Endothelial cell of umbilical vein (primary cell): Measurements from ENCODE around the gene CTSA. TPM values are rescaled to one million over a fixed set of nuclear protein-coding genes. Genes with fewer than 3 reads are reported as not detected.

ENCODE experiments used
- BruUV-seq: library from RNA; stranded (reverse); fragments of 400-500 nt; replicated peaks from 2 replicates; lab custom pipeline; 2021; lab: Mats Ljungman, UMichigan
- CTCF ChIA-PET: fragments of 300-600, 350-600 bp; sonication (Branson Sonifier 250); formaldehyde crosslinking; loops from one replicate; lab custom pipeline; 2021; ENCODE audit warnings: antibody characterized with exemption, inconsistent platforms; lab: Charles Lee
- POLR2A ChIA-PET: fragments of 300-600, 350-600 bp; sonication (Branson Sonifier 250); formaldehyde crosslinking; loops from one replicate; lab custom pipeline; 2021; ENCODE audit warnings: antibody characterized with exemption, inconsistent platforms; lab: Charles Lee
- DNase-seq: peaks from one replicate; pipeline ENCODE4 v3.0.0-alpha.2; 2011; ENCODE audit warnings: low read depth, low spot score
- FAIRE-seq: peaks from 2 replicates; lab custom pipeline; 2011; peaks lifted over from hg19 to GRCh38; lab: Jason Lieb, UNC
- H2AFZ ChIP-seq: 2 replicates; pipeline ENCODE4 v1.6.0; 2012; ENCODE audit warnings: low read depth, low read length, control low read depth, inconsistent platforms
- H3K27ac ChIP-seq: 2 replicates; pipeline ENCODE4 v1.5.1; 2011; ENCODE audit warnings: low read depth, mild to moderate bottlenecking, control low read depth, low read length, moderate library complexity; ENCODE audit not compliant: insufficient read depth
- H3K27me3 ChIP-seq, 2 experiments: 2 replicates each; pipeline versions ENCODE4 v1.6.0 to v1.6.1; 2011; ENCODE audit warnings: low read length in 2 of 2, mixed read lengths in 1 of 2; ENCODE audit not compliant: control insufficient read depth in 2 of 2, insufficient read depth in 2 of 2
- H3K36me3 ChIP-seq, 2 experiments: 2 replicates in 1 of 2; 3 replicates in 1 of 2; pipeline ENCODE4 v1.5.1; 2011; ENCODE audit warnings: low read length in 2 of 2, mild to moderate bottlenecking in 1 of 2, moderate library complexity in 1 of 2; ENCODE audit not compliant: control insufficient read depth in 2 of 2, insufficient read depth in 2 of 2; ENCODE audit errors: extremely low read depth in 1 of 2
- H3K4me1 ChIP-seq: 3 replicates; pipeline ENCODE4 v1.5.1; 2011; ENCODE audit warnings: mild to moderate bottlenecking, low read length; ENCODE audit not compliant: control insufficient read depth, insufficient read depth; ENCODE audit errors: extremely low read depth
- H3K4me2 ChIP-seq: 2 replicates; pipeline ENCODE4 v1.6.1; 2011; ENCODE audit warnings: low read length, control low read depth, mixed read lengths; ENCODE audit not compliant: insufficient read depth
- H3K4me3 ChIP-seq, 3 experiments: fragments of 200-600 bp in 1 of 3; sonication (generic), shearing (Covaris generic) in 1 of 3; replicated peaks in 1 of 3; 2 replicates each; pipeline ENCODE4 v1.5.1; 2011 to 2016; ENCODE audit warnings: control low read depth in 3 of 3, low read length in 3 of 3, mild to moderate bottlenecking in 2 of 3, inconsistent platforms in 1 of 3, low read depth in 1 of 3, moderate library complexity in 1 of 3; ENCODE audit not compliant: insufficient read depth in 1 of 3
- H3K79me2 ChIP-seq: 2 replicates; pipeline ENCODE4 v1.6.0; 2012; ENCODE audit warnings: low read length, inconsistent platforms; ENCODE audit not compliant: control insufficient read depth, insufficient read depth
- H3K9ac ChIP-seq: replicated peaks from 2 replicates; pipeline ENCODE3; 2011; ENCODE audit warnings: low read length, control low read depth; ENCODE audit not compliant: insufficient read depth; ENCODE audit errors: extremely low read depth
- H3K9me1 ChIP-seq: replicated peaks from 3 replicates; pipeline ENCODE4 v1.6.0; 2011; ENCODE audit warnings: mild to moderate bottlenecking, low read length; ENCODE audit not compliant: control insufficient read depth, insufficient read depth; ENCODE audit errors: extremely low read depth
- H3K9me3 ChIP-seq: replicated peaks from 2 replicates; pipeline ENCODE4 v1.5.1; 2012; ENCODE audit warnings: low read length, inconsistent platforms; ENCODE audit not compliant: control insufficient read depth, insufficient read depth
- H4K20me1 ChIP-seq: replicated peaks from 2 replicates; pipeline ENCODE3; 2011; ENCODE audit warnings: mild to moderate bottlenecking, low read length; ENCODE audit not compliant: control insufficient read depth, insufficient read depth; ENCODE audit errors: extremely low read depth
- FOS ChIP-seq: IDR thresholded peaks from 2 replicates; pipeline ENCODE4 v1.6.1; 2011; ENCODE audit warnings: mild to moderate bottlenecking, low read length, moderate library complexity, borderline replicate concordance; ENCODE audit not compliant: insufficient read depth
- GATA2 ChIP-seq: IDR thresholded peaks from 2 replicates; pipeline ENCODE4 v1.7.0; 2011; ENCODE audit warnings: low read depth, mild to moderate bottlenecking, moderate library complexity, mixed read lengths, low read length; ENCODE audit not compliant: insufficient read length, insufficient read depth
- JUN ChIP-seq: IDR thresholded peaks from 2 replicates; pipeline ENCODE4 v1.6.1; 2011; ENCODE audit warnings: borderline replicate concordance, low read depth; ENCODE audit not compliant: insufficient read length, insufficient read depth
- POLR2A ChIP-seq: IDR thresholded peaks from 2 replicates; pipeline ENCODE4 v1.6.1; 2012; ENCODE audit warnings: low read depth, mild to moderate bottlenecking, control low read depth, low read length
- POLR2AphosphoS5 ChIP-seq: IDR thresholded peaks from 2 replicates; pipeline ENCODE4 v1.6.1; 2012; ENCODE audit warnings: low read depth, mild to moderate bottlenecking, control low read depth, low read length, moderate library complexity; ENCODE audit not compliant: insufficient read depth
- dilution Hi-C: fragments of 300-500 bp; cut with MboI; formaldehyde crosslinking; loops from one replicate; pipeline ENCODE4 v1.15.0; 2019; ENCODE audit warnings: low sequenced_read_pairs; ENCODE audit not compliant: extremely low pct_ligation_motif_present
- intact Hi-C: fragments of 100-400 bp; cut with micrococcal nuclease; formaldehyde crosslinking; loops from one replicate; pipeline ENCODE4 v1.10.0; 2022
- polyA plus RNA-seq, 4 experiments: library from polyadenylated mRNA; depleted of rRNA in 3 of 4; stranded (reverse) in 3 of 4; unstranded in 1 of 4; fragments of >200 nt; gene quantifications; 2 replicates each; pipeline versions ENCODE4 v1.2.1 to v1.2.3, GENCODE V29; 2011 to 2012; ENCODE audit warnings: missing spikeins in 1 of 4
- total RNA-seq: library from RNA; stranded (reverse); gene quantifications from 2 replicates; pipeline ENCODE4 v1.2.3, GENCODE V29; 2021
- TF ChIP-seq, protein P1 (sequence below): IDR thresholded peaks from 2 replicates; pipeline ENCODE4 v1.6.1; 2011; ENCODE audit not compliant: insufficient read depth, insufficient read length
- TF ChIP-seq, protein P2 (sequence below), 2 donors: IDR thresholded peaks; 1 replicate in 1 of 2; 2 replicates in 1 of 2; pipeline ENCODE4 v1.5.1; 2011; ENCODE audit warnings: low read length in 2 of 2, mild to moderate bottlenecking in 2 of 2, moderate library complexity in 2 of 2, control low read depth in 1 of 2, inconsistent platforms in 1 of 2, low read depth in 1 of 2; ENCODE audit not compliant: insufficient read depth in 1 of 2; ENCODE audit errors: extremely low read depth in 1 of 2

Gene CTSA
- total and polyA plus RNA-seq, 2 donors (not counting 3 experiments of a cell fraction or from before 2014, with no cell fraction given) = 169 to 409 TPM

DNA sequence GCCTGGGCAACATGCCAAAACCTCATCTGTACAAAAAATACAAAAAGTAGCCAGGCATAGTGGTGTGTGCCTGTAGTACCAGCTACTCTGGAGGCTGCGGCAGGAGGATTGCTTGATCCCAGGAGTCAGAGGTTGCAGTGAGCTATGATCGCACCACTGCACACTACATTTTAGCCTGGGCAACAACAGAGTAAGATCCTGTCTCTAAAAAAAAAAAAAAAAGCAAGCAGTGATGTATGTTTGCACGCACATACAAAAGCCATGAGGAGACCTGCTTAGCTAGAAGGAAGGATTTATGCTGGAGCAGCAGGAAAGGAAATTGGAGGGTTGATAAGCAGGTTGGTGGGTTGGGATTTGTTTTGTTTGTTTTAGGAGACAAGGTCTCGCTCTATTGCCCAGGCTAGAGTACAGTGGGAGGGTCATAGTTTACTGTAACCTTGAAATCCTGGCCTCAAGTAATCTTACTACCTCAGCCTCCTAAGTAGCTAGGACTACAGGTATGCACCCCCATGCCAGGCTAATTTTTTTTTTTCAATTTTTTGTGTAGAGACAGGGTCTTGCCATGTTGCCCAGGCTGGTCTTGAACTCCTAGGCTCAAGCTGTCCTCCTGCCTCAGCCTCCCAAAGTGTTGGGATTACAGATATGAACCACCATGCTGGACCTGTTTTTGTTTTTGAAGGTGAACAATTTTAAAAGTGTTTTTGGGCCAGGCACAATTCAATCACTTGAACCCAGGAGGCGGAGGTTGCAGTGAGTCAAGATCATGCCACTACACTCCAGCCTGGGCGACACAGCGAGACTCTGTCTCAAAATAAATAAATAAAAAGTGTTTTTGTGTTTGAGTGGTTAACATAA, 29.7 kb upstream of the CTSA start:
- Histone ChIP-seq H4K20me1 (no peaks in the 10 kb centered on the region), H3K9ac (no peak overlapping the region), H3K79me2 (peaks cover 3% of the 10 kb centered on the region), H3K4me2 (no peak overlapping the region), H3K9me1 (no peaks in the 10 kb centered on the region), H3K27ac (no peak overlapping the region), H3K4me1 (peaks cover 10% of the 10 kb centered on the region), H3K4me3 (no peak overlapping the region), H3K27me3 (no peaks in the 10 kb centered on the region), H2AFZ (no peak overlapping the region), H3K36me3 (no peaks in the 10 kb centered on the region), H3K9me3 (no peaks in the 10 kb centered on the region)
- intact Hi-C loops = no loop called here
- peak; percentile 83 for FAIRE-seq
- CTCF ChIA-PET = interaction anchor here (0.7 to 1.4 kb wide), 3 partner anchors 24 to 73 kb away, joined by 3 to 4 read pairs (median 3); partner anchors contain the start of gene PCIF1
- DNase-seq = no peak
- dilution Hi-C loops = no loop called here
- no TSS peak for BruUV-seq
- TF ChIP-seq POLR2AphosphoS5 (no peak), GATA2 (no peak), JUN (no peak), POLR2A (no peak), FOS (no peak)
- TF ChIP-seq, protein P1, sequence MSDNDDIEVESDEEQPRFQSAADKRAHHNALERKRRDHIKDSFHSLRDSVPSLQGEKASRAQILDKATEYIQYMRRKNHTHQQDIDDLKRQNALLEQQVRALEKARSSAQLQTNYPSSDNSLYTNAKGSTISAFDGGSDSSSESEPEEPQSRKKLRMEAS = no peak
- TF ChIP-seq, protein P2, sequence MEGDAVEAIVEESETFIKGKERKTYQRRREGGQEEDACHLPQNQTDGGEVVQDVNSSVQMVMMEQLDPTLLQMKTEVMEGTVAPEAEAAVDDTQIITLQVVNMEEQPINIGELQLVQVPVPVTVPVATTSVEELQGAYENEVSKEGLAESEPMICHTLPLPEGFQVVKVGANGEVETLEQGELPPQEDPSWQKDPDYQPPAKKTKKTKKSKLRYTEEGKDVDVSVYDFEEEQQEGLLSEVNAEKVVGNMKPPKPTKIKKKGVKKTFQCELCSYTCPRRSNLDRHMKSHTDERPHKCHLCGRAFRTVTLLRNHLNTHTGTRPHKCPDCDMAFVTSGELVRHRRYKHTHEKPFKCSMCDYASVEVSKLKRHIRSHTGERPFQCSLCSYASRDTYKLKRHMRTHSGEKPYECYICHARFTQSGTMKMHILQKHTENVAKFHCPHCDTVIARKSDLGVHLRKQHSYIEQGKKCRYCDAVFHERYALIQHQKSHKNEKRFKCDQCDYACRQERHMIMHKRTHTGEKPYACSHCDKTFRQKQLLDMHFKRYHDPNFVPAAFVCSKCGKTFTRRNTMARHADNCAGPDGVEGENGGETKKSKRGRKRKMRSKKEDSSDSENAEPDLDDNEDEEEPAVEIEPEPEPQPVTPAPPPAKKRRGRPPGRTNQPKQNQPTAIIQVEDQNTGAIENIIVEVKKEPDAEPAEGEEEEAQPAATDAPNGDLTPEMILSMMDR (IDR thresholded peaks at IDR 0.05; ENCODE audit: extremely low read depth in 1 of 2, insufficient read depth in 1 of 2, low read depth in 1 of 2, low read length in 2 of 2) = no peak
- POLR2A ChIA-PET = interaction anchor here (0.7 kb wide), 1 partner anchor 96 kb away, joined by 3 read pairs; no protein-coding TSS in a partner anchor
